NCI-H187 (cell line): ENCODE data around the gene CCDC180.
"Not testable (repeated sequence)": the region's sequence is repeated elsewhere in the genome, so short reads cannot be mapped to it uniquely, and the experiment has no call there.

Source experiments
- DNase-seq, 2 experiments: peaks; one replicate each; lab custom pipeline; 2025; lab: John Stamatoyannopoulos, UW

The CCDC180 gene

DNA sequence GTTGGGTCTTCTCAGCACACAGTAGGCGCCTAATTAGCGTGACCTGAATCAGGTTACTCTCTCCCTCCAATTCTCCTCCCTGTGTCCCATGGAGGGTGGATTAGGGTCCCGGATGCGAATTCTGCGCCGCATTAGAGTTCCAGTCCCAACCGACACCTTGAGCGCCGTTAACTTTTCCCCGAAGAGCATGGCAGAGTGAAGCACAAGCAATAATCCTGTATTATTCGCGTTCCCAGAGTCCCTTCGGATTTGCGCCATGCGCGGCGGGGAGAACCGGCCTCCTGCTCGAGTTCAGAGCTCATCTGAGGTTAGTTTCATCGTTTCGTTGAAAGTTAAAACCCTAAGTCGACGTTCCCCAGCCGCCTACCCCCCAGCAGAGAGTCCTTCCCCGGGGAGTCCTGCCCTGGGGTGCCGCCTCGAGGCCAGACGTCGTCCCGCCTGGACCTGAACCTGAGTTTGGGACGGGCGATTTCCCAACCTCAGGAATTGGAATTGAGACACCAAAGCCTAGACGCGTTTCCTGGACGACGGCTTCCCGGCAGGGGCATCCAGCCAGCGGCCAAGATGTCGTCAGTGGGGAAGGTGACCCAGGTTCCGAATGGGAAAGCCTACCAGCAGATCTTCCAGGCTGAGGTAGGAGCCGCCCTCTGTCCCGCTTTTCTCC is at the start of gene CCDC180:
CCDC180 (plus strand) TSS at position 160 of the 664 bp plus-strand sequence; CDS start at position 565, 405 bp downstream.
- DNase-seq = no peak

DNA sequence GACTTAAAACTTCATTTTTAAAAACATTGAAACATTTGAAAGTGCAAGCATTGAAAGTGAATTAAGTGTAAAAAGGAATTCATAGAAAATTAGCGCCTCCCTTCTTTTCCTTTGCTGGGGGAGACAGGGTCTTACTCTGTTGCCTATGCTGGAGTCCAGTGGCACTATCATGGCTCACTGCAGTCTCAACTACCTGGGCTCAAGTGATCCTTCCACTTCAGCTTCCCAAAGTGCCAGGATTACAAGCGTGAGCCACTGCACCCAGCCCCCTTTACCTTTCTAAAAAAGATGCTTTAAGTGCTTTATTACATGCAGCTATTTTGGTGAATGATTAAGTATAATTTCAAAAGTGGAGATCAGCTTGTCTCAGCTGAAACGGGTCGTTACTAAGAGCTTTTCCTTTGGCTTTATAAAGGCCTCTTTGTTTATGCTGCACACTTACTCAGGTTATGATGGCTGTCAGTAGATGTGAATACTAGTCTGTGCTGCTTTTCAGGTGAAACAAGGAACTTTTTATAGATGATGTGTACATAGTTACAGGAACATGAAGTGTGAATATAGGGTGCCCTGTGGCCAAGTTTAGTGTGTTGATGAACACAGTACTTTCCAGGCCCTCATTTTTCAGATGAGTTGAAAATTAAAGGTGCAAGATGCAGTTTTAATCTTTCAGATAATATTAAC is 47.5 kb upstream of the CCDC180 start:
- not testable (repeated sequence) for DNase-seq

DNA sequence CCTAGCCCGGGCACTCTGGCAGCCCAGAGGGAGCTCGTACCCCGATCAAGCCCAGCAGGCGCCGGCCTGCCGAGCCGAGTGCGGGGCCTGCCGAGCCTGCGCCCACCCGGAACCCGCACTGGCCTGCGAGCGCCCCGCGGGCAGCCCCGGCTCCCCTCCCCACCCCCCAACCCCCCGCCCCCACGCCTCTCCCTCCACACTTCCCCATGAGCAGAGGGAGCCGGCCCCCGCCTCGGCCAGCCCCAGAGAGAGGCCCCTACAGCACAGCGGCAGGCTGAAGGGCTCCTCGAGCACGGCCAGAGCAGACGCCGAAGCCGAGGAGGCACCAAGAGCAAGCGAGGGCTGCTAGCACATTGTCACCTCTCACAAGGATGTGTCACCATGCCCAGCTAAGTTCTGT is 36.2 kb upstream of the CCDC180 start:
- no peak for DNase-seq

DNA sequence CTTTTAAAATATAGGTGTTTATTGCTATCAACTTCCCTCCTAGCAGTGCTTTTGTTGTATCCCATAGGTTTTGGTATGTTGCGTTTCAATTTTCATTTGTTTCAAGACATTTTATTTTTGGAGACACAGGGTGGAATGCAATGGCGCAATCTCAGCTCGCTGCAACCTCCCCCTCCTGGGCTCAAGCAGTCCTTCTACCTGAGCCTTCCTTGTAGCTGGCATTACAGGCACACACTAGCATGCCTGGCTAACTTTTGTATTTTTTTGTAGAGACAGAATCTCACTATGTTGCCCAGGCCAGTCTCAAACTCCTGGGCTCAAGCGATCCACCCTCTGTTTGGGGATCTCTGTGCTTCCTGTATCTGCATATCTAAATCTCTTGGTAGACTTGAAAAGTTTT is 35.4 kb upstream of the CCDC180 start:
- no peak for DNase-seq

DNA sequence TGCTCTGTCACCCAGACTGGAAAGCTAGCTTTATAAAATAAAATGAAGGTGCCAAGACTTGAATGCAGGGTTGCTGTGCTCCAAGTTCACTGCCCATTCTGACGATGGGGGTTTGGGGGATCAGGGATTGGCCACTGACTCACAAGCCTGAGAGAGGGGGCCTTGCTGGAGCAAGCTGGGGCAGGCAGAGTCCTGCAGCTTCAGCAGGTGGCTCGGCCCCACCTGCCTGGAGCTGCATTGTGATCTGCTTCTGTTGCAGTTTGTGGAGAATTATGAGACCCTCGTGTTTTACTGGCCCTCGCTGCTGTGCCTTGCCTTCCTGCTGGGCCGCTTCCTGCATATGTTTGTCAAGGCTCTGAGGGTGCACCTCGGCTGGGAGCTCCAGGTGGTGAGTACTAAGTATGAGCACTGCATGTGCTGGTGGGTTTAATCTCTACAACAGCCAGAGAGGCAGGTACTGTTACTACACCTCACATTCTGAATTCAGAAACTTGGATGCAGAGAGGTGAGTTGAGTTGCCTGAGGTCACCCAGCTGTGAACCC is 31.1 kb upstream of the CCDC180 start:
- DNase-seq = no peak

DNA sequence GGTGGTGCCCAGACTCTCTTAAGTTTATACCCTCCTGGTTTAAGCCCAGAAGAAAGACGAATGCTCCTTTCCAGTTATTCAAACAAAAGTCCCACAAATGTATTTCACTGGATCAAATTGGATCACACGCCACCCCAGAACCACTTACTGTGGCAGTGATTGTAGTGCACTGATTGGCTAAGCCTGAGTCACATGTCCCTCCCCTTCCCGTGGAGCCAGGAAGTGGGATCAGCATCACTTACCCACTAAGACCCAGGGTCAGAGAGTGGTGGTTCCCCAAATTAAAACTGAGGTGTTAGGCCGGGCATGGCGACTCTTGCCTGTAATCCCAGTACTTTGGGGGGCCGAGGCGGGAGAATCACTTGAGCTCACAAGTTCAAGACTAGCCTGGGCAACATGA is 29.5 kb upstream of the CCDC180 start:
- DNase-seq = no peak

DNA sequence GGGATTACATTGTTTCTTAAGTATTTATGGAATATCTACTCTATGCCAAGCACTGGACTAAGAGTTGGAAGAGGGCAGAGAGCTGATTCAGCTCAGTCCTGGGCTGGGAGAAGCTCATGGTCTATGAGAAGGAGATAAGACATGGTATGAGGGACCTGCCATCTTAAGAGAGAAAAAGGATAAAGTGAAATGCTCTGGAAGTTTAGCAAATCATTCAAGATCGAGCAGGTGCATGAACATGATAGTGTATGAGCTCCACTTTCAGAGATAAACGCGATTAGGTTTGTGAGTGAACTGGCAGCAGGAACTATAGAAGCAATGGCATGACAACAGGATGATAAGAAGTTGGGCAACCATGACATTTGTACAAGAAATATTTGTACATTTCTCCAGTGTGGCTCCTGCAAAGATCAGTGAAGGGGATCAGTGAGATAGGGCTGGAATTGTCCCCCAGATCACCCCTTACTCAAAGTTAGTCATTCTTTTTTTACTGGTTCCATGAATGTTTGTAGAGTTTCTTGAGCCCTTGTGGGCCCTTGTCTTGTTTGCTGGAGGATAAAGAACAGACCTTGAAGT is 26.6 kb upstream of the CCDC180 start:
- DNase-seq = no peak

DNA sequence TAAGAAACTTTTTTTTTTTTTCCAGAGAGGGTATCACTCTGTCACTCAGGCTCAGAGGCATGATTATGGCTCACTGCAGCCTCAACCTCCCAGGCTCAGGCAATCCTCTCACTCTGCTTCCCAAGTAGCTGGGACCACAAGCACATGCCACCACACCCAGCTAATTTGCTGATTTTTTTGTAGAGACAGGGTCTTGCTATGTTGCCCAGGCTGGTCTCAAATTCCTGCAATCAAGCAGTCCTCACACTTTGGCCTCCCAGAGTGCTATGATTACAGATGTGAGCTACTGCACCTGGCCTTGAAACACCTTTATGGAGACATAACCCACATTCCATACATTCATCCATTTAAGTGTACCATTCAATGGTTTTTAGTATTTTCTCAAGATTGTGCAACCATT is 23.7 kb upstream of the CCDC180 start:
- no peak for DNase-seq

DNA sequence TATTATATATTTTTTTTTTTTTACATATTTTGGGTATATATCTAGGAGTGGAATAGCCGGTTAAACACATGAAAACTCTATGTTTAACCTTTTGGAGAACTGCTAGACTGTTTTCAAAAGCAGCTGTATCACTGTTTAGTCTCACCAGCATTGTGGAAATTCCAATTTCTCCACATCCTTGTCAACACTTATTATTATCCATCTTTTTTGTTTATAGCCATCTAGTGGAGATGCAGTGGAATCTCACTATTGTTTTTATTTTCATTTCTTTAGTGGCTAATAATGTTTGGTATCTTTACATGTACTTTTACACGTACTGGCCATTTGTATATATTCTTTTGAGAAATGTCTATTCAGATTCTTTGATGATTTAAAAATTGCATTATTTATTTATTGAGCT is 22.7 kb upstream of the CCDC180 start:
- no peak for DNase-seq

DNA sequence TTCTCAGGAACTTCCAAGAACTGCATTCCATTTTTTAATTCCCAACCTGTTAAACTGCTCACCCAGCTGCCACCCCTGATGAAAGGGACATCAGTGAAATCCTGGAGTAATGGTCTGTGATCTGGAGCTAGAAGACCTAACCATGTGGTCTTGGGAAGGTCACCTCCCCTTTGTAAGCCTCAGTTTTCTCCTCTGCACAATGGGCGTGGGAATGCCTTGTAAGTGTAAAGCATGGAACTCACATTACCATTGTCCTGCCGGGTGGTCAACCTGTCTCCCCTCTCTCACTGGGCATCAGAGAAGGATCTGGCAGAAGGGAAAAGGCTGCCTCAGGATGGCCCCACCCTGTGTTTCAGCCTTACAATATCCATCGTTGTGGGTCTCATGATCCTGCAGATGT is 15.3 kb upstream of the CCDC180 start:
- DNase-seq = no peak

DNA sequence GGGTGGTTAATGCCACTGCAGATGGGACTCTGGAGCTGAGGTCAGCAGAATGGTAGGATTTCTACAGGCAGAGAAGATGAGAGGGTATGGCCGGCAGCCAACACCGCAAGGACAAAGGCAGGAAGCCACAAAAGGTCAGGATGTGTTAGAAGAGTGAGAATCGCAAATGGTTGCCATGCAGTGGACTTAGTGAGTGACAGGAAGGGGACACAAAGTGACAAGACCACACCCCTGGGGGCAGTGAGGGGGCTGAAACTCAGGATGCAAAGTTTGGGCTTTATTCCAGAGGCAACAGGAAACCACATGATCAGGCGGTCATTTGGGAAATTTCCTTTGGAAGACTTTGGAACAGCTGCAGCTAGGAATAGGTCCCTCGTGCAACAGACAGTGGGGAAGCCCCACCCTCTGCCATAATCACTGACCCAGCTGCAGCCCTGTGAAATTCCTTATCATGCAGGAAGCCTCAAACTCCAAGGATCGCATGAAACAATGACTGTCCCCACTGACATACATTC is 14.2 kb upstream of the CCDC180 start:
- DNase-seq = no peak

DNA sequence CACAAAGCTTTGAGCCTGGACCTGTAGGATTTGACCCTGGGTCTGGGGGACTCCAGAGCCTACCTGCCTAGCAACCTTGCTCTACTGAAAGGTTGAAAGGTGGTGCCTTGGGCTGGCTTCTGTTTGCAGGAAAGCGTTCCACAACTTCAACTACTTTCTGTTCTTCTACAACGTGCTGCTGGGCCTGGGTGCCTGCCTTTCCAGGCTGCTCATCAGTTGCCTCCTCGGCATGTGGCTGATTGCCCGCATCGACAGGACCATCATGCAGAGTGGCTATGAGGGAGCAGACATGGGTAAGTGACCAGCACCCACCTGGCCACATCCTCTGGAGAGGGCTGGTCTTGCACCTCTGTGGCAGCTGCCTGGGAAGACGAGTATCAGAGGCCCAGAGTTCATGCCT is 13.6 kb upstream of the CCDC180 start:
- no peak for DNase-seq

DNA sequence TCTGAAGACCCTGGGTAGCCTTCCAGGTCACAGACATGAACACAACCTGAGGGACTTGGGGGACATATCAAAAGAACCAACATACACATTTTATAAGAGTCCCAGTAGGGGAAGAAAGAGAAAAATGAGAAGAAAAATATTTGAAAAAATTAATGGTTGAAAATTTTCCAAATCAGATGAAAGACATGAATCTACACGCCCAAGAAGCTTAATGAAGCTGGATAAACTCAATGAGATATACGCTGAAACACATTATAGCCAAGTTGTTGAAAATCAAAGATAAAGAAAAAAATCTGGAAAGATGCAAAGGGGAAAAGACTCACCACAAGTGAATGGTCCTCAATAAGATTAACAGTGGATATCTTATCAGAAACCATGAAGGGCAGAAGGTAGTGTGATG is 9.6 kb upstream of the CCDC180 start:
- DNase-seq = no peak

DNA sequence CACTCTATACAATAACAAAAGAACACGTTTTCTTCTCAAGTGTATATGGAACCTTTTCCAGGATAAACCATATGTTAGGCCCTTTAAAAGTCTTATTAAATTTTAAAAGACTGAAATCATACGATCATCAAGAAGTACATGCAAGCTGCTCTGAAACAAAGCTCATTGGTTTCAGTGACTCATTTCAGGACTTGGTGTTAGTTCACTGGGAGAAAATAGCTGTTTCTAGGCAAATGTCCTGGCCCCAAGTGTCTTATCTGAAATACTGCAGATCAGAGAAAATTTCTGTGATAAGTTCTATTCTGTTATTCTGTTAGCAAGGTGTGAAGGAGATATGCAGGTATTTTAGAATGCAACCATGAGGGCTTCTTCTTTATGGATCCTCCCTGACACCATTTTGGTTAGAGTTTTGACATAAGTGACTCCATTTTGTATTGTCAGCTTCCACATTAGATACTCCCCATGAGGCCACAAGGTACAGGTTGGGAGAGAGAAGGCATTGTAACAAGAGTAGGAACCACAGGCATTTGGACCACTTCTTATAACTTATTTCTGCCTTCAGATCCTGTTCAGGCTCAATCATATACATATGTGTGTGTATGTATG is 7.5 kb upstream of the CCDC180 start:
- no peak for DNase-seq

DNA sequence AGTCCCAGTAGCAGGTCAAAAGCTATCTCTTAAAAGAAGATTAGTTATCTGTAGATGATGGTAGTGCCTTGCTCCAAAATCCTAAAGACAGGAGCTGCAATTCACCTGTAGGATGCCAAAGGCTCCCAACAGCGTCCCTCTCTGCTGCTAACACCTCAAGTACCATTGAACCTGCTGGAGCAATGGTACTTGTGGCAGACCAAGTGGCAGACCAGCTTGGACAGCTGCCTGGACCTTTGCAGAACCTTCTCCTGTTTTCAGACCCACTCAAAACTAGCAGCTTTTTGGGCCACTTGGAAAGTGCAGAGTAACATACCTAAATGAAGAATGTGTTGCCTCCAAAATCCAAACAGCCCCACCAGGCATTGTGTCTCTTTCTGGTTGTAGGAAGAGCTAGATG is 6.9 kb upstream of the CCDC180 start:
- DNase-seq = no peak

DNA sequence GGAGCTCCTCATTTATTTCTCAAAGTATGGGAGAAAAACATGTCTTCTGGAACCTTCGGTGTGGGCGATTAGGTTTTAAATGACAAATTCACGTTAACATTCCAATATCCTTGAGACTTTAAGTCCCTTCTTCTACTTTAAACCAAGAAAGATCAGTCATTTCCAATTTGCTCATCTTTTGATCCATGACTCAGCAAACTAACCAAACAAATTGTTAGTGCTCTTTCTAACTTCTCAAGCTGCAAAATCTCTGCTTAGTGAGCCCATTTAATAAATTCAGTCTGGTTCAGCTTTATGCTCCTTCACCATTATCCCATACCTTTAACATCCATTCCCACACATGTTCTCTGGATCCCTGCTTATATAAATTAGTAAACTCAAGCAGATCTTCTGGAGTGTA is 5.5 kb upstream of the CCDC180 start:
- no peak for DNase-seq

DNA sequence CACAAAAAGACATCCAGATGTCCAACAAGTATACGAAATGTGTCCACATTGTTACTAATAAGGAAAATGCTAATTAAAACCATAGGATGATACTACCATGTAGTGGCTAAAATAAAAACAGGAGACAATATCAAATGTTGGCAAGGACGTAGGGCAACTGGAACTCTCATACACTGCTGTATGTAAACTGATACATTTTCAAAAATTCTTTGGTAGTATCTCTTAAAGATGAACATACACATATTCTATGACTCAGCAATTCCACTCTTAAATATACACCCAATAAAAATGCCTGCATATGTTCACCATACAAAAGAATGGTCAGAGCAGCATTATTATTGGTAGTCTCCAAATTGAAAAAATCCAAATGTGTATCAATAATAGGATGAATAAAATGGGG is 2.9 kb upstream of the CCDC180 start:
- DNase-seq = no peak

DNA sequence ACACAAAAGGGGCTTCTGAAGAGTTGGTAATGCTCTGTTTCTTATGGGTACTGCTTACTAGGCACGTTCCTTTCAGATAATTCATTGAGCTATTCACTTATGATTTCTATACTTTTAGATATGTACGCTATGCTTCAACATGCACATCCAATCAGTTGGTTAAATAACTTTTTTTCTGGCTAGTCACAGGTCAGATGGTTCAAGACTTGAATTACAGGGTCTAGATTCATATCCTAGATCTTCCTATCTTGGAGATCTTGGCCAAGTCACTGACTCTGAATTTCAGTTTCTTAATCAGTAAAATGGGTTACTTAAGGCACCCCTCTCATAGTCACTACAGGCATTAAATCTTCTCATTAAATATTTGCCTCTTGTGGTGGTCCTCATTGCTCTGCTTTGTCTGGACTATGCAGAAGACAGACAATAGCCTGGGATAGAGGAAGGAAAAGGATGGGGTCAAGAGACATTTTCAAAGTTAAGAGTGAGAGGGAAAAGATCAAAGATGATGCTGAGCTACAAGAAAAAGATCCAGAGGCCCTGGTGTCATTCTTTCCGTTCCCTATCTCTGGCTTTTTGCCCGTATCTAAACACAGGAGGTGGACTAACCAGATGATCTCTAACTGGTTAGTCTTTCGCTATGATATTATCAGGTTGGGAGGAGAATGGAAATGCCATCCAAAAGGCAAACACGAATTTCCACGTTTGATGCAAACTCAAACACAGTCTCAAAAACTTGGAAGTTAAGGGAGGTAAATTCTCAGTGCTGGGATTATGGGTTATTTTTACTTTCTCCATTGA is 1.8 kb upstream of the CCDC180 start:
- DNase-seq = no peak

DNA sequence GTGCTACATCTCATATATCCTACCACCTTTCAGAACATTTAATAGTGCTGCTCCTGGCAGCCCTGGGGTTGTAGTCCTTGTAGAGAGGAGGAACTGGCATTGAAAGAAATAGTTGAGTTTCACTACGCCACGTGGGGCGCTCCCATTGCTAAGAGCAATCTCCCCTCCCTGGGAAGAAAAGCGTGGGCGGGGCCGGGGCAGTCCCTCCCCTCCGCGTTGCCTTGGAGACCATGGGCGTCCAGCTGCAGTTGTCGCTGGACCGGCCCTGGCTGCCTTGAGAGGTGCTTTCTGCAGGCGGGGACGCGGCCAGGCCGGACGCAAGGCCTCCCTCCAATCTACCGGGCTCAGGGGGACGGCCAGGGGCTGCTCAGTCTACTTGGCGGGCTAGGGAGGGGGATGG is 368 bp upstream of the CCDC180 start:
- DNase-seq = no peak

DNA sequence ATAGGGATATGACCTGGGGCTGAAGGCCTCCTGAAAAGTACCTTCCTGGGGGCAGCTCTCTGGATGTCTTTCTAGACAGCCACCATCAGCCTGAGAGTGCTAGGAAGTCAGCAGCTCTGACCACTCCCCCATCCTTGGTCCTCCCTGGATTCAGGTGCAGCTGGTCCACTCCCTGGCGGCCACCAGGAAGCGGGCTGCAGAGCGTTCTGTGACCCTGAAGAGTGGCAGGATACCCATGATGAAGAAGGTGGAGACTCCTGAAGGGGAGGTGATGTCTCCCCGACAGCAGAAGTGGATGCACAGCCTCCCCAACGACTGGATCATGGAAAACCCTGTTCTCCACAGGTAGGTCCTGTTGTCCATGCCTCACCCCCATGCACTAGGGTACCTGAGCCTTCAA is 1.8 kb downstream of the CCDC180 start:
- no peak for DNase-seq

DNA sequence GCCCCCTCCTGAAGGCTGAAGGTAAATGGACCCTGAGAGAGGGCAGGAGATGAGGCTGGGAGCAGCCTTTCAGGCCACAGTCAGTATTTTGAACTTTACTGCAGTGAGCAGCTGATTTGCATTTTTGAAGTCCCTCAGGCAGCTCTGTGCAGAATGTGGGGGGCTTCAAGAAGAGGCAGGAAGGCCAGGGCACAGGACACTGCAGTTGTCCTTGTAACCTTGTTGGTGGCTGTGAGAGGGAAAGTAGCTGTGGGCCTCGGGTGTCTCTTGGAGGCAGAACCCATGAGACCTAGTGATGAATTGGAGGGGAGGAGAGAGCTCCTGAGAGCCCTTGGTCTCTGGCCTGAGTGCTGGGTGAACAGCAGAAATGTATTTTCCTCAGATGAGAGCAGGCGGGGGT is 2.6 kb downstream of the CCDC180 start:
- no peak for DNase-seq

DNA sequence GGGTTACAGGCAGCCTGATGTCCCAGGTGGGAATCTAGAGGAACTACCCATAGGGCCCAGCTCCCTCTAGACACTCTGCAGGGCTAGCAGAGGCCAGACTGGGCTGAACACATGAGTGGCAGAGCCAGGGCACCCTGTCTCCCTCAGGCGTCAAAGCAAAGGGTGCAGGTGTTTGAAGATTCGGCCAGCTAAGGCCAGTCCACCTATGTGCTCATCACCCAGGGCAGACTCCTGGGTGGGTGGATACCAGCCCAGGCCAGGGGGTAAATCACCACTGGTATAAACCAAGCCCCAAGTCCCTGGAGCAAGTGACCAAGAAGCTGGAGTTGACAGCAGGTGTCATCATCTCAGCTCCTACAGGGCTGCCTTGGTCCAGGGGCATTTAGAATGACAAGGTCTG is 3.4 kb downstream of the CCDC180 start:
- no peak for DNase-seq
